ENCODE measurements around the gene TRAPPC10. TPM values are rescaled to one million over a fixed set of nuclear protein-coding genes. Genes with fewer than 3 reads are reported as not detected.
A peak's percentile ranks its signal among the peaks of the same experiment; 100 is the strongest.

The TRAPPC10 gene
- polyA plus RNA-seq, 1 of the 3 experiments (the other 2 are of a cell fraction): 17.5 TPM

- POLR2A ChIA-PET: interaction anchor here (1.0 to 2.2 kb wide), 2 partner anchors 10 to 28 kb away, joined by 3 to 4 read pairs; no protein-coding TSS in a partner anchor
- H4K20me1 ChIP-seq (ENCODE audit: insufficient read depth): peaks cover 33% of the 10 kb centered on the region
- H2AFZ ChIP-seq (ENCODE audit: low read depth): no peak overlapping the region
- no peaks in the 10 kb centered on the region for H3K36me3 ChIP-seq (replicated peaks in 1 of 2; ENCODE audit: control insufficient read depth in 1 of 2, insufficient read depth in 2 of 2, low read length in 1 of 2)
- H3K4me3 ChIP-seq (ENCODE audit: low read depth in 2 of 2, low read length in 1 of 2): peak overlapping the region; percentile 73 to 92
- H3K9me2 ChIP-seq: no peaks in the 10 kb centered on the region
- H3K9me3 ChIP-seq: no peaks in the 10 kb centered on the region
- peaks cover 49% of the 10 kb centered on the region for H3K79me2 ChIP-seq (ENCODE audit: insufficient read depth)
- peaks cover 26% of the 10 kb centered on the region for H3F3A ChIP-seq (replicated peaks; ENCODE audit: insufficient read depth)
- H3K9ac ChIP-seq: peak overlapping the region; percentile 97; the same call in 1 of the 2 replicates
- peak overlapping the region; percentile 82 to 88; a peak in 3 of 4 replicates for H3K27ac ChIP-seq (ENCODE audit: low read depth in 2 of 2, low read length in 1 of 2)
- TF ChIP-seq TCF12 (IDR thresholded peaks at IDR 0.05): no peak
- no peak for TF ChIP-seq CHD2 (IDR thresholded peaks at IDR 0.05; ENCODE audit: low read length, partially characterized antibody)
- TF ChIP-seq EZH2phosphoT487 (IDR thresholded peaks at IDR 0.05; ENCODE audit: borderline replicate concordance, low read depth): no peak
- TF ChIP-seq RCOR1 (IDR thresholded peaks at IDR 0.05; ENCODE audit: low read length): no peak
- no peak for TF ChIP-seq MEF2A (IDR thresholded peaks at IDR 0.05; ENCODE audit: borderline replicate concordance, low read depth)
- TF ChIP-seq REST (IDR thresholded peaks at IDR 0.05; ENCODE audit: low read depth, low read length): no peak
- no peak for TF ChIP-seq NFIC (IDR thresholded peaks at IDR 0.05; ENCODE audit: borderline replicate concordance)
- no peak for TF ChIP-seq YY1 (IDR thresholded peaks at IDR 0.05; ENCODE audit: low read depth)
- no peak for TF ChIP-seq FOXJ3 (CRISPR knock-in tag; IDR thresholded peaks at IDR 0.05)
- TF ChIP-seq ELF1 (IDR thresholded peaks at IDR 0.05): no peak
- no peak for TF ChIP-seq JUND (IDR thresholded peaks at IDR 0.05)
- TF ChIP-seq TAF1 (IDR thresholded peaks at IDR 0.05; ENCODE audit: borderline replicate concordance, low read depth, low read length): no peak
- TF ChIP-seq SMC3 (IDR thresholded peaks at IDR 0.05; ENCODE audit: low read depth, low read length): no peak
- no peak for TF ChIP-seq FOXM1 (IDR thresholded peaks at IDR 0.05; ENCODE audit: low read depth)
- no peak for TF ChIP-seq PBX3 (IDR thresholded peaks at IDR 0.05)
- peak overlapping the region; percentile 65 for H3K4me2 ChIP-seq
- no peak for DNase-seq
- CTCF ChIA-PET: interaction anchor here (0.6 to 1.3 kb wide), 7 partner anchors 8 to 201 kb away, joined by 3 to 4 read pairs (median 3); no protein-coding TSS in a partner anchor
- peaks cover 18 to 20% of the 10 kb centered on the region in 2 experiments for H3K4me1 ChIP-seq (ENCODE audit: control insufficient read depth in 1 of 2, insufficient read depth in 2 of 2, low read depth in 1 of 2, low read length in 1 of 2)
- WGBS (ENCODE audit: low lambda C conversion rate): 82% methylated on average over 9 of the region's 9 CpGs
- H3K27me3 ChIP-seq (ENCODE audit: insufficient read depth): no peaks in the 10 kb centered on the region
Observed at GRCh38 chr21:44011123-44011522, 986 bp upstream of the TRAPPC10 start.
